WTC11 (cell line): ENCODE data around the gene SRPK3.
"Not testable (repeated sequence)": the region's sequence is repeated elsewhere in the genome, so short reads cannot be mapped to it uniquely, and the experiment has no call there.

Source experiments
- ELF4 ChIP-seq: sonication (generic); formaldehyde crosslinking; IDR thresholded peaks from 2 replicates; pipeline ENCODE4 v1.8.1; 2022; ENCODE audit warnings: low read depth, mild to moderate bottlenecking, moderate library complexity, missing genetic modification reagents
- GABPB1 ChIP-seq: sonication (generic); formaldehyde crosslinking; IDR thresholded peaks from 2 replicates; pipeline ENCODE4 v1.8.1; 2023; ENCODE audit warnings: mild to moderate bottlenecking, missing genetic modification reagents
- MXD4 ChIP-seq: fragments of 250-450 bp; sonication (Bioruptor Pico); IDR thresholded peaks from 2 replicates; pipeline ENCODE4 v1.8.0; 2021; ENCODE audit warnings: mild to moderate bottlenecking, moderate library complexity, borderline replicate concordance
- NR3C1 ChIP-seq: sonication (generic); formaldehyde crosslinking; conservative IDR thresholded peaks from 2 replicates; pipeline ENCODE4 v1.8.1; 2023; ENCODE audit warnings: low read depth, mild to moderate bottlenecking, missing genetic modification reagents
- ZNF138 ChIP-seq: sonication (generic); formaldehyde crosslinking; conservative IDR thresholded peaks from 2 replicates; pipeline ENCODE4 v1.8.1; 2022; ENCODE audit warnings: mild to moderate bottlenecking, moderate library complexity, missing genetic modification reagents
- TF ChIP-seq, protein P1 (sequence below): sonication (generic); formaldehyde crosslinking; IDR thresholded peaks from 2 replicates; pipeline ENCODE4 v1.8.0; 2022; ENCODE audit warnings: mild to moderate bottlenecking, missing genetic modification reagents
- TF ChIP-seq, protein P2 (sequence below): fragments of 200-600 bp; IDR thresholded peaks from 2 replicates; pipeline ENCODE4 v1.8.0; 2022; ENCODE audit warnings: antibody characterized with exemption
- TF ChIP-seq, protein P3 (sequence below): sonication (generic); formaldehyde crosslinking; IDR thresholded peaks from 2 replicates; pipeline ENCODE4 v1.8.0; 2023; ENCODE audit warnings: mild to moderate bottlenecking, missing genetic modification reagents
- TF ChIP-seq, protein P4 (sequence below): sonication (generic); formaldehyde crosslinking; IDR thresholded peaks from 2 replicates; pipeline ENCODE4 v1.8.1; 2023; ENCODE audit warnings: mild to moderate bottlenecking, missing genetic modification reagents, moderate library complexity
- TF ChIP-seq, protein P5 (sequence below): sonication (generic); formaldehyde crosslinking; IDR thresholded peaks from 2 replicates; pipeline ENCODE4 v1.8.0; 2023; ENCODE audit warnings: missing genetic modification reagents
- TF ChIP-seq, protein P6 (sequence below): sonication (generic); formaldehyde crosslinking; IDR thresholded peaks from 2 replicates; pipeline ENCODE4 v1.8.1; 2023; ENCODE audit warnings: mild to moderate bottlenecking, missing genetic modification reagents, borderline replicate concordance

DNA sequence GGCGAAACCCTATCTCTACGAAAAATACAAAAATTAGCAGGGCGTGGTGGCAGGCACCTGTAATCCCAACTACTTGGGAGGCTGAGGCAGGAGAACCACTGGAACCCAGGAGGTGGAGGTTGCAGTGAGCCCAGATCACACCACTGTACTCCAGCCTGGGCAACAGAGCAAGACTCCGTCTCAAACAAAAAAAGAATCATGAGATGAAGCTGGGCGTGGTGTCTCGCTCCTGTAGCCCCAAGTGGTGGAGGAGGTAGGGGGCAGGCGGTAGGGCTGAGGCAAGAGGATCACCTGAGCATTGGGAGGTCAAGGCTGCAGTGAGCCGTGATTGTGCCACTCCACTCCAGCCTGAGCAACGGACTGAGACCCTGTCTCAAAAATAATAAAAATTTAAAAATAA, 37.2 kb downstream of the SRPK3 start:
- TF ChIP-seq, protein P1, sequence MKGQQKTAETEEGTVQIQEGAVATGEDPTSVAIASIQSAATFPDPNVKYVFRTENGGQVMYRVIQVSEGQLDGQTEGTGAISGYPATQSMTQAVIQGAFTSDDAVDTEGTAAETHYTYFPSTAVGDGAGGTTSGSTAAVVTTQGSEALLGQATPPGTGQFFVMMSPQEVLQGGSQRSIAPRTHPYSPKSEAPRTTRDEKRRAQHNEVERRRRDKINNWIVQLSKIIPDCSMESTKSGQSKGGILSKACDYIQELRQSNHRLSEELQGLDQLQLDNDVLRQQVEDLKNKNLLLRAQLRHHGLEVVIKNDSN (CRISPR knock-in tag): not testable (repeated sequence)
- not testable (repeated sequence) for TF ChIP-seq MXD4 (CRISPR knock-in tag); ELF4; NR3C1 (CRISPR knock-in tag); GABPB1 (CRISPR knock-in tag); ZNF138 (CRISPR knock-in tag)
- TF ChIP-seq, protein P2, sequence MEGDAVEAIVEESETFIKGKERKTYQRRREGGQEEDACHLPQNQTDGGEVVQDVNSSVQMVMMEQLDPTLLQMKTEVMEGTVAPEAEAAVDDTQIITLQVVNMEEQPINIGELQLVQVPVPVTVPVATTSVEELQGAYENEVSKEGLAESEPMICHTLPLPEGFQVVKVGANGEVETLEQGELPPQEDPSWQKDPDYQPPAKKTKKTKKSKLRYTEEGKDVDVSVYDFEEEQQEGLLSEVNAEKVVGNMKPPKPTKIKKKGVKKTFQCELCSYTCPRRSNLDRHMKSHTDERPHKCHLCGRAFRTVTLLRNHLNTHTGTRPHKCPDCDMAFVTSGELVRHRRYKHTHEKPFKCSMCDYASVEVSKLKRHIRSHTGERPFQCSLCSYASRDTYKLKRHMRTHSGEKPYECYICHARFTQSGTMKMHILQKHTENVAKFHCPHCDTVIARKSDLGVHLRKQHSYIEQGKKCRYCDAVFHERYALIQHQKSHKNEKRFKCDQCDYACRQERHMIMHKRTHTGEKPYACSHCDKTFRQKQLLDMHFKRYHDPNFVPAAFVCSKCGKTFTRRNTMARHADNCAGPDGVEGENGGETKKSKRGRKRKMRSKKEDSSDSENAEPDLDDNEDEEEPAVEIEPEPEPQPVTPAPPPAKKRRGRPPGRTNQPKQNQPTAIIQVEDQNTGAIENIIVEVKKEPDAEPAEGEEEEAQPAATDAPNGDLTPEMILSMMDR: not testable (repeated sequence)
- TF ChIP-seq, protein P3, sequence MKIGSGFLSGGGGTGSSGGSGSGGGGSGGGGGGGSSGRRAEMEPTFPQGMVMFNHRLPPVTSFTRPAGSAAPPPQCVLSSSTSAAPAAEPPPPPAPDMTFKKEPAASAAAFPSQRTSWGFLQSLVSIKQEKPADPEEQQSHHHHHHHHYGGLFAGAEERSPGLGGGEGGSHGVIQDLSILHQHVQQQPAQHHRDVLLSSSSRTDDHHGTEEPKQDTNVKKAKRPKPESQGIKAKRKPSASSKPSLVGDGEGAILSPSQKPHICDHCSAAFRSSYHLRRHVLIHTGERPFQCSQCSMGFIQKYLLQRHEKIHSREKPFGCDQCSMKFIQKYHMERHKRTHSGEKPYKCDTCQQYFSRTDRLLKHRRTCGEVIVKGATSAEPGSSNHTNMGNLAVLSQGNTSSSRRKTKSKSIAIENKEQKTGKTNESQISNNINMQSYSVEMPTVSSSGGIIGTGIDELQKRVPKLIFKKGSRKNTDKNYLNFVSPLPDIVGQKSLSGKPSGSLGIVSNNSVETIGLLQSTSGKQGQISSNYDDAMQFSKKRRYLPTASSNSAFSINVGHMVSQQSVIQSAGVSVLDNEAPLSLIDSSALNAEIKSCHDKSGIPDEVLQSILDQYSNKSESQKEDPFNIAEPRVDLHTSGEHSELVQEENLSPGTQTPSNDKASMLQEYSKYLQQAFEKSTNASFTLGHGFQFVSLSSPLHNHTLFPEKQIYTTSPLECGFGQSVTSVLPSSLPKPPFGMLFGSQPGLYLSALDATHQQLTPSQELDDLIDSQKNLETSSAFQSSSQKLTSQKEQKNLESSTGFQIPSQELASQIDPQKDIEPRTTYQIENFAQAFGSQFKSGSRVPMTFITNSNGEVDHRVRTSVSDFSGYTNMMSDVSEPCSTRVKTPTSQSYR (CRISPR knock-in tag): not testable (repeated sequence)
- TF ChIP-seq, protein P4, sequence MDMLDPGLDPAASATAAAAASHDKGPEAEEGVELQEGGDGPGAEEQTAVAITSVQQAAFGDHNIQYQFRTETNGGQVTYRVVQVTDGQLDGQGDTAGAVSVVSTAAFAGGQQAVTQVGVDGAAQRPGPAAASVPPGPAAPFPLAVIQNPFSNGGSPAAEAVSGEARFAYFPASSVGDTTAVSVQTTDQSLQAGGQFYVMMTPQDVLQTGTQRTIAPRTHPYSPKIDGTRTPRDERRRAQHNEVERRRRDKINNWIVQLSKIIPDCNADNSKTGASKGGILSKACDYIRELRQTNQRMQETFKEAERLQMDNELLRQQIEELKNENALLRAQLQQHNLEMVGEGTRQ (CRISPR knock-in tag): not testable (repeated sequence)
- TF ChIP-seq, protein P5, sequence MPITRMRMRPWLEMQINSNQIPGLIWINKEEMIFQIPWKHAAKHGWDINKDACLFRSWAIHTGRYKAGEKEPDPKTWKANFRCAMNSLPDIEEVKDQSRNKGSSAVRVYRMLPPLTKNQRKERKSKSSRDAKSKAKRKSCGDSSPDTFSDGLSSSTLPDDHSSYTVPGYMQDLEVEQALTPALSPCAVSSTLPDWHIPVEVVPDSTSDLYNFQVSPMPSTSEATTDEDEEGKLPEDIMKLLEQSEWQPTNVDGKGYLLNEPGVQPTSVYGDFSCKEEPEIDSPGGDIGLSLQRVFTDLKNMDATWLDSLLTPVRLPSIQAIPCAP (CRISPR knock-in tag): not testable (repeated sequence)
- TF ChIP-seq, protein P6, sequence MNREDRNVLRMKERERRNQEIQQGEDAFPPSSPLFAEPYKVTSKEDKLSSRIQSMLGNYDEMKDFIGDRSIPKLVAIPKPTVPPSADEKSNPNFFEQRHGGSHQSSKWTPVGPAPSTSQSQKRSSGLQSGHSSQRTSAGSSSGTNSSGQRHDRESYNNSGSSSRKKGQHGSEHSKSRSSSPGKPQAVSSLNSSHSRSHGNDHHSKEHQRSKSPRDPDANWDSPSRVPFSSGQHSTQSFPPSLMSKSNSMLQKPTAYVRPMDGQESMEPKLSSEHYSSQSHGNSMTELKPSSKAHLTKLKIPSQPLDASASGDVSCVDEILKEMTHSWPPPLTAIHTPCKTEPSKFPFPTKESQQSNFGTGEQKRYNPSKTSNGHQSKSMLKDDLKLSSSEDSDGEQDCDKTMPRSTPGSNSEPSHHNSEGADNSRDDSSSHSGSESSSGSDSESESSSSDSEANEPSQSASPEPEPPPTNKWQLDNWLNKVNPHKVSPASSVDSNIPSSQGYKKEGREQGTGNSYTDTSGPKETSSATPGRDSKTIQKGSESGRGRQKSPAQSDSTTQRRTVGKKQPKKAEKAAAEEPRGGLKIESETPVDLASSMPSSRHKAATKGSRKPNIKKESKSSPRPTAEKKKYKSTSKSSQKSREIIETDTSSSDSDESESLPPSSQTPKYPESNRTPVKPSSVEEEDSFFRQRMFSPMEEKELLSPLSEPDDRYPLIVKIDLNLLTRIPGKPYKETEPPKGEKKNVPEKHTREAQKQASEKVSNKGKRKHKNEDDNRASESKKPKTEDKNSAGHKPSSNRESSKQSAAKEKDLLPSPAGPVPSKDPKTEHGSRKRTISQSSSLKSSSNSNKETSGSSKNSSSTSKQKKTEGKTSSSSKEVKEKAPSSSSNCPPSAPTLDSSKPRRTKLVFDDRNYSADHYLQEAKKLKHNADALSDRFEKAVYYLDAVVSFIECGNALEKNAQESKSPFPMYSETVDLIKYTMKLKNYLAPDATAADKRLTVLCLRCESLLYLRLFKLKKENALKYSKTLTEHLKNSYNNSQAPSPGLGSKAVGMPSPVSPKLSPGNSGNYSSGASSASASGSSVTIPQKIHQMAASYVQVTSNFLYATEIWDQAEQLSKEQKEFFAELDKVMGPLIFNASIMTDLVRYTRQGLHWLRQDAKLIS (CRISPR knock-in tag): not testable (repeated sequence)
